Testis (tissue), 3 donors: ENCODE measurements around the gene OR2AG2. TPM values are rescaled to one million over a fixed set of nuclear protein-coding genes. Genes with fewer than 3 reads are reported as not detected.

Source experiments
- DNase-seq: peaks from one replicate; pipeline ENCODE4 v3.0.0-alpha.2; 2019
- H3K27ac ChIP-seq, 2 donors: fragments of 200-600 bp; sonication (generic); one replicate each; pipeline ENCODE4 v1.5.1; 2019
- H3K27me3 ChIP-seq: fragments of 200-600 bp; sonication (generic); one replicate; pipeline ENCODE4 v1.5.1; 2019
- H3K36me3 ChIP-seq: fragments of 200-600 bp; sonication (generic); one replicate; pipeline ENCODE4 v1.5.1; 2017; ENCODE audit warnings: low read depth; ENCODE audit errors: missing control alignments
- H3K4me1 ChIP-seq: fragments of 200-600 bp; sonication (generic); one replicate; pipeline ENCODE4 v1.5.1; 2019
- H3K4me3 ChIP-seq, 2 donors: fragments of 200-600 bp; sonication (generic); one replicate each; pipeline ENCODE4 v1.5.1; 2017 to 2019
- H3K9me3 ChIP-seq: fragments of 200-600 bp; sonication (generic); one replicate; pipeline ENCODE4 v1.5.1; 2017
- CTCF ChIP-seq, 3 experiments: fragments of 450-650 bp in 2 of 3; fragments of 200-600 bp in 1 of 3; sonication (generic) in 1 of 3; IDR thresholded peaks; one replicate each; pipeline ENCODE4 v1.5.1; 2016 to 2019; ENCODE audit warnings: antibody characterized with exemption in 3 of 3, mild to moderate bottlenecking in 2 of 3, moderate library complexity in 1 of 3
- POLR2A ChIP-seq: fragments of 450-650 bp; IDR thresholded peaks from one replicate; pipeline ENCODE4 v1.6.1; 2017; ENCODE audit warnings: antibody characterized with exemption, mild to moderate bottlenecking, moderate library complexity
- WGBS, 2 donors: methylation state at CpG; one replicate each; pipeline ENCODE4 v1.1.5; 2018; 5-methylcytosine and 5-hydroxymethylcytosine counted together
- intact Hi-C: fragments of 100-400 bp; cut with DNase I; formaldehyde crosslinking; loops from one replicate; pipeline ENCODE4 v1.15.1; 2023; ENCODE audit warnings: low total_unique reads
- polyA plus RNA-seq: library from polyadenylated mRNA; stranded (reverse); fragments of 350-450 nt; fragmentation: Illumina TruSeq; extraction: RNeasy Lipid Tissue Mini Kit (QIAGEN cat#74804); gene quantifications from one replicate; pipeline ENCODE4 v1.2.3, GENCODE V29; 2014; ENCODE audit warnings: low read depth, low replicate concordance; ENCODE audit not compliant: insufficient read depth
- total RNA-seq, 2 donors: library from RNA; depleted of rRNA; stranded (reverse); fragments of >200 nt; gene quantifications; one replicate each; pipeline ENCODE4 v1.2.3, GENCODE V29; 2016

OR2AG2 gene
- total and polyA plus RNA-seq, 3 donors from 2014 or later = 0.30 to 2.8 (median 1.8) TPM

GRCh38 chr11:6727971-6728760 is 43.6 kb downstream of the OR2AG2 start:
- no peaks in the 10 kb centered on the region for H3K9me3 ChIP-seq
- no peaks in the 10 kb centered on the region for H3K27me3 ChIP-seq
- TF ChIP-seq POLR2A = no peak
- no peak for TF ChIP-seq CTCF (IDR thresholded peaks at IDR 0.05)
- DNase-seq = no peak
- no peaks in the 10 kb centered on the region for H3K36me3 ChIP-seq
- intact Hi-C loops = no loop called here
- WGBS, 2 donors = 72 to 82% methylated on average over 6 of the region's 6 CpGs
- no peak overlapping the region for H3K27ac ChIP-seq
- no peak overlapping the region for H3K4me3 ChIP-seq
- H3K4me1 ChIP-seq = no peaks in the 10 kb centered on the region

GRCh38 chr11:6725386-6725896 is 46.3 kb downstream of the OR2AG2 start:
- Histone ChIP-seq H3K27ac (no peak overlapping the region), H3K9me3 (no peaks in the 10 kb centered on the region), H3K4me3 (no peak overlapping the region), H3K36me3 (no peaks in the 10 kb centered on the region), H3K27me3 (no peaks in the 10 kb centered on the region), H3K4me1 (no peaks in the 10 kb centered on the region)
- no peak for TF ChIP-seq CTCF (IDR thresholded peaks at IDR 0.05)
- no peak for TF ChIP-seq POLR2A
- intact Hi-C loops = no loop called here
- no peak for DNase-seq
- 58 to 77% methylated on average over 2 of the region's 2 CpGs for WGBS, 2 donors

GRCh38 chr11:6724013-6724412 is 47.8 kb downstream of the OR2AG2 start:
- 93 to 94% methylated on average over 1 of the region's 1 CpG for WGBS, 2 donors
- TF ChIP-seq CTCF (IDR thresholded peaks at IDR 0.05) (no peak), POLR2A (no peak)

GRCh38 chr11:6721343-6721742 is 50.4 kb downstream of the OR2AG2 start:
- Histone ChIP-seq H3K27ac (no peak overlapping the region), H3K4me1 (no peaks in the 10 kb centered on the region), H3K36me3 (no peaks in the 10 kb centered on the region), H3K9me3 (no peaks in the 10 kb centered on the region), H3K4me3 (no peak overlapping the region), H3K27me3 (no peaks in the 10 kb centered on the region)
- 86 to 91% methylated on average over 1 of the region's 1 CpG for WGBS, 2 donors
- DNase-seq = no peak
- TF ChIP-seq CTCF (IDR thresholded peaks at IDR 0.05) (no peak), POLR2A (no peak)
- intact Hi-C loops = no loop called here

More at GRCh38 chr11:6724013-6724412, 47.8 kb downstream of the OR2AG2 start:
- no peaks in the 10 kb centered on the region for H3K36me3 ChIP-seq
- intact Hi-C loops = no loop called here
- no peak overlapping the region for H3K27ac ChIP-seq
- H3K4me1 ChIP-seq = no peaks in the 10 kb centered on the region
- no peak overlapping the region for H3K4me3 ChIP-seq
- no peak for DNase-seq
- H3K27me3 ChIP-seq = no peaks in the 10 kb centered on the region
- no peaks in the 10 kb centered on the region for H3K9me3 ChIP-seq

DNA sequence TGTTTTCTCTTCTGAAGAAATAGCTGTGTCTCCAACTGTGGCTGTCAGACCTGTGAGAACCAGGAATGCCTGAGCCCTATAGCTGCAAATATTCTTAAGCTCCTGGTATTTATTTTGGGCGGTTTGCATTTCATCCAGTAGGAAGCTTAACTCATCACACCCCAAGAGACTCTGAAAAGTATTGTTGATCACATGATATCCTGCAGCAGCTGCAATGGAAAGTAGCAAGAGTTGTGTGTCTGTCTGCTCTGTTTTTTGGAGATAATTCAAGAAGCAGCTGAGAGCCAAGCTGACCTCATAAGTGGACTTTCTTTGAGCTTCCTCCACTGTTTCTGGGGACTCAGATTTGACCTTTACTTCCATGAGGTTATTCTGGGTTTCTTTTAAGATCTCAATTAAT is 52.2 kb downstream of the OR2AG2 start:
- Histone ChIP-seq H3K27ac (no peak overlapping the region), H3K9me3 (no peaks in the 10 kb centered on the region), H3K27me3 (no peaks in the 10 kb centered on the region), H3K4me3 (no peak overlapping the region), H3K4me1 (no peaks in the 10 kb centered on the region), H3K36me3 (no peaks in the 10 kb centered on the region)
- DNase-seq = no peak
- 80 to 92% methylated on average over 1 of the region's 1 CpG for WGBS, 2 donors
- no peak for TF ChIP-seq POLR2A
- TF ChIP-seq CTCF (IDR thresholded peaks at IDR 0.05) = no peak
- intact Hi-C loops = no loop called here
